GM18867 (cell line): ENCODE data around the gene ANXA2.
"Not testable (repeated sequence)": the region's sequence is repeated elsewhere in the genome, so short reads cannot be mapped to it uniquely, and the experiment has no call there.

Source experiments
- ATAC-seq: cut with Tn5 transposase; IDR thresholded peaks from one replicate; pipeline ENCODE4 v1.9.1; 2021; ENCODE audit warnings: mild to moderate bottlenecking, moderate library complexity; ENCODE audit not compliant: unreplicated experiment

ANXA2 gene

DNA sequence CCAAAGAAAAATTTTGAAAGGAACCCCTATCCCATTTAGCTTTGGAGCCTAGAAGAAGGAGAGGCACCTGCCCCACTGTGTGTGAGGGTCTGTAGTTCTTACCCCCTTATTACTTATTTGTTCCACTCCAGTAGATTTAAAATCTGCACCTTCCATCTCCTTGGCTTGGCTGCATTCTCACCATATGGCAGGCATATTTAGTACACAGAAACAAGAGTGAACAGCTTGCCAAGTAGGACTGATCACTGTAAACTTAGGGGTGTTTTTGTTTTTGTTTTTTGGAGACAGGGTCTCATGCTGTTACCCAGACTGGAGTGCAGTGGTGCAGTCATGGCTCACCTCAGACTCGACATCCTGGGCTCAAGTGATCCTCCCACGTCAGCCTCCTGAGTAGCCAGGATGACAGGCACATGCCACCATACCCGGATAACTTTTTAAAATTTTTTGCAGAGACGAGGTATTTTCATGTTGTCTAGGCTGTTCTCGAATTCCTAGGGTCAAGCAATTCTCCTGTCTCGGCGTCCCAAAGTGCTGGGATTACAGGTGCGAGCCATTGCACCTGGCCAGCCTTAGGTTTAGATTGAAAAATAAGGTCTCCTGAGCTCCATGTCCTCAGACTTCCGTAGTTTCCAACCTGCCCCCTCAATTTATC lies 14.1 kb upstream of the ANXA2 start:
- no peak for ATAC-seq

- not testable (repeated sequence) for ATAC-seq
Observed at GRCh38 chr15:60410350-60410749, 12.6 kb upstream of the ANXA2 start.

- peak; percentile 53 for ATAC-seq
Observed at GRCh38 chr15:60408463-60408981, 10.7 kb upstream of the ANXA2 start.

- ATAC-seq: no peak
Observed at GRCh38 chr15:60407415-60407805, 9.6 kb upstream of the ANXA2 start.

DNA sequence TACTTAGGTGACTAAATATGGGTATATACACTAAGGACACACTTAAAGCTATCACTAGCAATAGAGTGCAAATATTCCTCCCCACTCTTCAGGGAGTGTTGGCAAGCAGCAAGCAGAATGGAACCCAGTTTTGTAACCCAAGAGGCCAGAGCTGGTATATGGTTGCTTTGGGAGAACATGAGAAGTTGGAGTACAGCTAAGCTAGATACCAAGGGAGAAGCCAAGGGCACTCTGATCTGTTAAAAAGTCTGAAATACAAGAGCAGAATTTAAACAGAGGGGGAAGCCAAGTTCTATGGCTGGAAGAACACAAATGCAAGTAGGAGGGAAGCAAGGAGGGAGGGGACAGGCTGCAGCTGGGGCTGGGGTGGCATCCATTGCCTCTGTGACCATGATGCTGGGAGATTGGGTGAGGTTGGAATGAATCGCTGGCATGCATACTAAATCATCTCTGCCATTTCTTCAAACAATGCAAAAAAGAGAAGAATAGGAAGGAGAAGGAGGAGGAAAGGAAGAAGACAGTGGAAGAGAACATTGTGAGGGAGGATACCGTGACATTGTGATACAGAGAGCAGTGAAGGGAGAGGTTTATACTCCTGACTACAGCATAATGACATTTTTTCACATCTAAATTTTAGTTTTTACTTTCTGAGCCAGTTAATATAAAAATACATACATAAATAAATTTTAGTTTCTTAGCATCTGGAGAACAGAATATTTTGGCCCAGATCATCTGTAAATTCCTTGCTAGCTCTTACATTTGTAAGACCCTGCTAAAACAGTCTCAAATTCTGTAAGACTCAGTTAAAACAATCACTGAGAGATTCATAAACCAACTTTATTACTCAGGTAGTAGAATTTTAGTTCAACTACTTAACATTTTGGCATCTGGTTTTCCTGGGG lies 9.0 kb upstream of the ANXA2 start:
- no peak for ATAC-seq

- no peak for ATAC-seq
Observed at GRCh38 chr15:60405399-60405798, 7.6 kb upstream of the ANXA2 start.

DNA sequence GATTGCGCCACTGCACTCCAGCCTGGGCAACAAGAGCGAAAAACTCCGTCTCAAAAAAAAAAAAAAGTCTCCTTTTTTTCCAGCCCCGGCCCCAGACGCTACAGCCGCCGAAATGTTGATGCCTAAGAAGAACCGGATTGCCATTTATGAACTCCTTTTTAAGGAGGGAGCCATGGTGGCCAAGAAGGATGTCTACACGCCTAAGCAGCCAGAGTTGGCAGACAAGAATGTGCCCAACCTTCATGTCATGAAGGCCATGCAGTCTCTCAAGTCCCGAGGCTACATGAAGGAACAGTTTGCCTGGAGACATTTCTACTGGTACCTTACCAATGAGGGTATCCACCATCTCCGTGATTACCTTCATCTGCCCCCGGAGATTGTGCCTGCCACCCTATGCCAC lies 6.6 kb upstream of the ANXA2 start:
- not testable (repeated sequence) for ATAC-seq

DNA sequence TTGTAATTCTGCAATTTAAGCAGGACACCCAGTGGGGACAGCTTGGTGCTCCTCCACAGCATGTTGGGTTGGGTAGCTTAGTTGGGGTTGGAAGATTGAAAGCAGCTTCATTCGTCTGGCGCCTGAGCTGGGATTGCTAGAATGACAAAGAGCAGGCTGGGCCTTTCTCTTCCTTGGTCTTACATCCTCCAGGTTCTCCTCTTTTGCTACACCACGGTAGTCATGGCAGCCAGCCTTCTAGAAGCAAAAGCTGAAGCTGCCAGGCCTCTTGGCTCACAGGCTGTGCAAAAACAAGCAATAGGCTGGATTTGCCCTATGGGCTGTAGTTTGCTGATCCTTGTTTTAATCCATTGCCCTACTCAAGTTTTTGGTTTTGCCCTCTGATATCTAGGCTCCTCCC lies 3.2 kb upstream of the ANXA2 start:
- no peak for ATAC-seq

DNA sequence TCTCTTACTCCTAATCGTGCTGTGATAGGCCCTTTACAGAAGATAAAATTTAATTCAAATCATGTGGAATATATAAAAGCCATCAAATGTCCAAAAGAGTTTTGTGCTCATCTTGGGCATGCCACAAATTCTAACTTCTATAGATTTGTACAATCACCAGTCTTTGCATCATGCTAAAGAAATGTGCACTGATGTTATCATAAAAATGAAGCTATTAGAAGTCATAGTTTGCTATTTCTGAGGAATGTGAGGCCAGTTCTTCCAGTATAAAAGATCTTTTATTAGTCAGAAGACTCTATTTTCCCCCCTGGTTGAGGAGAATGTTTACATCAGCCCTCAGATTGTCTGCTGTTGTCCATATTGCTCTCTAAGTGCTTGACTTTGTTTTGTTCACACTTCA lies 2.1 kb upstream of the ANXA2 start:
- no peak for ATAC-seq

GRCh38 chr15:60399246-60399915 lies 1.6 kb upstream of the ANXA2 start:
- no peak for ATAC-seq

- ATAC-seq: peak; percentile 69
Observed at GRCh38 chr15:60396958-60397771, 621 bp downstream of the ANXA2 start.

GRCh38 chr15:60396560-60396957 lies 1.2 kb downstream of the ANXA2 start:
- no peak for ATAC-seq

GRCh38 chr15:60396100-60396499 lies 1.7 kb downstream of the ANXA2 start:
- no peak for ATAC-seq

- no peak for ATAC-seq
Observed at GRCh38 chr15:60395276-60396011, 2.3 kb downstream of the ANXA2 start.

GRCh38 chr15:60394689-60395097 lies 3.1 kb downstream of the ANXA2 start:
- ATAC-seq: no peak

- no peak for ATAC-seq
Observed at GRCh38 chr15:60392986-60393790, 4.6 kb downstream of the ANXA2 start.

- no peak for ATAC-seq
Observed at GRCh38 chr15:60392601-60392985, 5.2 kb downstream of the ANXA2 start.

DNA sequence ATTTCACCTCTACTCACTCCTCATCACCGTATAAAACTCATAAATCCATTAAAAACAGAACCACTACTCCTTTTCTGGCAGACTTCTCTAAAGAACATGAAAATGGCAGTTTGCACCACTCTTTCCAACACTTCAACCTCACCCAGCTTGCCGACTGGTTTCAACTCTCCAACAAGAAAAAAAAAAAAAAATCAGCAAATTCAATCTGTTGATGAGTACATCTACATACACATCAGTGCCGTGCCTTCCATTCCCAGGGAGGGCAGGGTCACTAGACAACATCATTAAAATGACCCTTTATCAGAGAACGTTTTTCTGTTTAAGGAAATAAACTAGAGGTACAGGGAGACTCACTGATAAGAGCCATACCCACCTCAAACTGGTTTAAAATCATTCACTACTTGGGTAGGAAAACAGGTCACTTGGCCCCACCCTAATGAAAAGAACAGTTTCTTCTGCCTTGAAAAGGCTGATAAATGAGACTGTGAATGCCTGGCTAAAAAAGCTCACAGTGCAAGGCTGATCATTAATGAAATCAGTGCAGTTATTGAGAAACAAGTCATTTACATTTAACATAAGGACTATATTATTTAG lies 6.0 kb downstream of the ANXA2 start:
- no peak for ATAC-seq
